GM10266 (cell line): Measurements from ENCODE around the gene FABP3.
"Not testable (repeated sequence)": the region's sequence is repeated elsewhere in the genome, so short reads cannot be mapped to it uniquely, and the experiment has no call there.

Source experiments
- DNase-seq: peaks from one replicate; pipeline ENCODE4 v3.0.0; 2012; ENCODE audit errors: extremely low spot score
- CTCF ChIP-seq: IDR thresholded peaks from 2 replicates; pipeline ENCODE4 v1.5.1; 2012; ENCODE audit warnings: mild to moderate bottlenecking, low read depth; ENCODE audit not compliant: control insufficient read depth, insufficient read depth; ENCODE audit errors: missing control alignments

FABP3 gene

DNA sequence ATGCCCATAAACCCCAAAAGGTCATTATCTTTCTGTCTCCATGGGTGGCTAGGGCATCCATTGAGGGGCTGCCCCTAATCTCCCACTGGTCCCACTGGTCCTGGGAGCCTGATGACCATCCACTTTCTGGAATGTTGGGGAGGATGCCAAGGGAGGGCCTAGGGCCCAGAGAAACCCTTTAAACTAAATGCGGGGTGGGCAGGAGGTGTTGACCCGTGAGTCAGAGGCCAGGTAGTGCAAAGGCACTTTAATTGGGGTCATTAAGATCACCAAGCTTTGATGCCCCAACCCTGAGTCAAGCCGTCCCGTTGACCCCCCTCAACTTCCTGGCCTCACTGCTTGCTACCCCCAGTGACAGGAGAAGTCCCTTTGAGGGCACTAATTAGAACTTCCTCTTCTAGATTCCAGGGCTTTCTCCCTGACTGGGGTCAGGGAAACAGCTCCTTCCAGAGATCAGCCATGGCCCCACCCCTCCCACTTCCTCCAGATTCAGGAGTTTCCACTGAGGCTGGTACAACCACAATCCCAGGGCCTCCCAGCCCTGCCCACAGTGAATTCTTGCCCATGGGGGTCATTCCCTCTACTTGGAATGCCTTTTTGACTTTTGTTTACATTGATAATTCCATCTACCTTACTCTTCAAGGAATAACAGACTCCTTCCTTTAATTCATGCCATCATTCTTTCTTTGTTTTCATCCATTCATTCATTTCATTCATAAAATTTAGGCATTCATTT is 24.7 kb upstream of the FABP3 start:
- no peak for DNase-seq
- TF ChIP-seq CTCF: no peak

- TF ChIP-seq CTCF: peak; percentile 31
- DNase-seq: no peak
These were observed 23.9 kb upstream of the FABP3 start for GRCh38 chr1:31396633-31397351.

- peak; percentile 85 for TF ChIP-seq CTCF
- peak; percentile 82 for DNase-seq
These were observed 21.8 kb upstream of the FABP3 start for GRCh38 chr1:31394584-31395193.

- DNase-seq: no peak
- no peak for TF ChIP-seq CTCF
These were observed 20.6 kb upstream of the FABP3 start for GRCh38 chr1:31393463-31393862.

GRCh38 chr1:31390071-31390470 is 17.2 kb upstream of the FABP3 start:
- no peak for TF ChIP-seq CTCF
- no peak for DNase-seq

GRCh38 chr1:31389616-31390015 is 16.7 kb upstream of the FABP3 start:
- no peak for TF ChIP-seq CTCF
- DNase-seq: no peak

- TF ChIP-seq CTCF: no peak
- no peak for DNase-seq
These were observed 14.7 kb upstream of the FABP3 start for GRCh38 chr1:31387612-31388011.

GRCh38 chr1:31386576-31387243 is 13.8 kb upstream of the FABP3 start:
- DNase-seq: not testable (repeated sequence)
